ENCODE results near the gene DEPDC4.

DNA sequence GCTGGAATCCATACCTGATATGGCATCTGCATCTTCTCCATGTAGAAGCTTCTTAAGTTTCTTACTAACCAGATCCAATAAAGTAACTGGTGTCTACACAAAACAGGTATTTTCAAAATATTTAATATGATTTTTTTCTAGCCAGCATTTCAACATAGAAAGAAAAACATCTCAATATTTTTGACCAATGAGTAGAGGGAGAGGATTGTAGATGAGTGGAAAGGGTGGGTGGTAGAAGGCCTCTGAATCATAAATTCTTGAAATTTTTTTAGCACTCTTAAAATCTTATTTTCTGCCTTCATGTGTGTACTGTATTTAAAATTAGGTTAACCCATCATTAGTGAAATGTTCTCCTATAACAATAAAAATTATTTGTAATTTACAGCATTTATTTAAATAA is 18.0 kb downstream of the DEPDC4 start:
- TF ChIP-seq CTCF (conservative IDR thresholded peaks at IDR 0.05 in 1 of 2, IDR thresholded peaks at IDR 0.05 in 1 of 2; ENCODE audit: low read depth in 1 of 2, low read length in 2 of 2) (no peak), EZH2 (IDR thresholded peaks at IDR 0.05; ENCODE audit: low read length, missing control alignments) (no peak)

All from fibroblast of lung (primary cell).